ENCODE data around the gene KDM7A.

KDM7A gene

GRCh38 chr7:140055833-140056232, 121.0 kb downstream of the KDM7A start:
- DNase-seq (ENCODE audit: low read depth) = no peak

- DNase-seq (ENCODE audit: low read depth) = no peak
Measured at GRCh38 chr7:140054751-140055150, 122.0 kb downstream of the KDM7A start.

GRCh38 chr7:140053812-140054539, 122.8 kb downstream of the KDM7A start:
- DNase-seq (ENCODE audit: low read depth) = no peak

GRCh38 chr7:140051820-140052219, 125.0 kb downstream of the KDM7A start:
- DNase-seq (ENCODE audit: low read depth) = no peak

- no peak for DNase-seq (ENCODE audit: low read depth)
Measured at GRCh38 chr7:140050100-140050499, 126.7 kb downstream of the KDM7A start.

GRCh38 chr7:140049339-140050024, 127.3 kb downstream of the KDM7A start:
- no peak for DNase-seq (ENCODE audit: low read depth)

- no peak for DNase-seq (ENCODE audit: low read depth)
Measured at GRCh38 chr7:140048989-140049338, 127.8 kb downstream of the KDM7A start.

- DNase-seq (ENCODE audit: low read depth) = no peak
Measured at GRCh38 chr7:140048138-140048537, 128.6 kb downstream of the KDM7A start.

- DNase-seq (ENCODE audit: low read depth) = no peak
Measured at GRCh38 chr7:140047197-140047596, 129.6 kb downstream of the KDM7A start.

- no peak for DNase-seq (ENCODE audit: low read depth)
Measured at GRCh38 chr7:140045697-140046096, 131.1 kb downstream of the KDM7A start.

GRCh38 chr7:140044251-140044650, 132.5 kb downstream of the KDM7A start:
- no peak for DNase-seq (ENCODE audit: low read depth)

GRCh38 chr7:140042386-140042670, 134.5 kb downstream of the KDM7A start:
- no peak for DNase-seq (ENCODE audit: low read depth)

GRCh38 chr7:140041659-140042385, 135.0 kb downstream of the KDM7A start:
- DNase-seq (ENCODE audit: low read depth) = no peak

GRCh38 chr7:140039896-140040295, 136.9 kb downstream of the KDM7A start:
- no peak for DNase-seq (ENCODE audit: low read depth)

- no peak for DNase-seq (ENCODE audit: low read depth)
Measured at GRCh38 chr7:140039066-140039465, 137.7 kb downstream of the KDM7A start.

GRCh38 chr7:140036224-140036962, 140.4 kb downstream of the KDM7A start:
- no peak for DNase-seq (ENCODE audit: low read depth)

- no peak for DNase-seq (ENCODE audit: low read depth)
Measured at GRCh38 chr7:140035400-140036223, 141.2 kb downstream of the KDM7A start.
